Kidney (tissue), 14 donors: ENCODE measurements around the gene ATAD3A. TPM values are rescaled to one million over a fixed set of nuclear protein-coding genes. Genes with fewer than 3 reads are reported as not detected.
"Not testable (repeated sequence)": the region's sequence is repeated elsewhere in the genome, so short reads cannot be mapped to it uniquely, and the experiment has no call there.

Experiments
- DNase-seq, 5 donors: peaks; one replicate each; pipeline ENCODE4 v3.0.0-alpha.2; 2013 to 2020
- FAIRE-seq: peaks from 2 replicates; lab custom pipeline; 2012; peaks lifted over from hg19 to GRCh38; lab: Jason Lieb, UNC
- H3K27ac ChIP-seq, 2 donors: one replicate each; pipeline ENCODE4 v1.7.0; 2013; ENCODE audit warnings: low read depth in 2 of 2, low read length in 2 of 2, inconsistent platforms in 1 of 2
- H3K27me3 ChIP-seq: one replicate; pipeline ENCODE4 v1.7.1; 2013; ENCODE audit warnings: low read length, inconsistent platforms; ENCODE audit not compliant: control insufficient read depth, insufficient read depth
- H3K36me3 ChIP-seq, 3 donors: one replicate each; pipeline versions ENCODE4 v1.7.0 to v1.7.1; 2013; ENCODE audit warnings: low read length in 3 of 3, control low read depth in 1 of 3, inconsistent platforms in 1 of 3; ENCODE audit not compliant: insufficient read depth in 3 of 3, control insufficient read depth in 2 of 3
- H3K4me1 ChIP-seq, 3 donors: one replicate each; pipeline versions ENCODE4 v1.7.0 to v1.7.1; 2013; ENCODE audit warnings: low read length in 3 of 3, inconsistent platforms in 1 of 3, low read depth in 1 of 3; ENCODE audit not compliant: control insufficient read depth in 2 of 3, insufficient read depth in 2 of 3
- H3K4me3 ChIP-seq, 3 donors: one replicate each; pipeline versions ENCODE4 v1.7.0 to v1.8.1; 2013; ENCODE audit warnings: low read length in 3 of 3, control low read depth in 1 of 3, inconsistent platforms in 1 of 3
- H3K9ac ChIP-seq, 3 donors: one replicate each; pipeline versions ENCODE4 v1.7.0 to v1.7.1; 2013; ENCODE audit warnings: low read length in 3 of 3, control low read depth in 1 of 3, inconsistent platforms in 1 of 3
- H3K9me3 ChIP-seq, 3 donors: one replicate each; pipeline versions ENCODE4 v1.7.0 to v1.7.1; 2013; ENCODE audit warnings: low read length in 3 of 3, control low read depth in 1 of 3, inconsistent platforms in 1 of 3; ENCODE audit not compliant: control insufficient read depth in 2 of 3, insufficient read depth in 1 of 3
- CTCF ChIP-seq: IDR thresholded peaks from 3 replicates; pipeline ENCODE4 v1.5.1; 2012; ENCODE audit warnings: mild to moderate bottlenecking, moderate library complexity, borderline replicate concordance; ENCODE audit not compliant: insufficient read depth; ENCODE audit errors: extremely low read depth
- intact Hi-C: fragments of 100-400 bp; cut with DNase I; formaldehyde crosslinking; loops from one replicate; pipeline ENCODE4 v1.11.1; 2022
- polyA plus RNA-seq: library from polyadenylated mRNA; stranded (reverse); fragments of 350-450 nt; fragmentation: Illumina TruSeq; extraction: RNeasy Lipid Tissue Mini Kit (QIAGEN cat#74804); gene quantifications from one replicate; pipeline ENCODE4 v1.2.3, GENCODE V29; 2014; ENCODE audit warnings: low read depth, low replicate concordance; ENCODE audit not compliant: insufficient read depth
- total RNA-seq: library from RNA; stranded (reverse); fragmentation: NEBNext Ultra II Directional; extraction: Animal tissue kit (Norgen Biotek cat#: 25700); gene quantifications from one replicate; pipeline ENCODE4 v1.2.1, GENCODE V29; 2021
- donor health status: control.
- donor health status: control.
- donor health status: control.
- donor health status: control.
- donor health status: control.
- donor health status: DM: yes; HTN: yes; CAD: no.
- donor health status: Normal renal cell carcinoma (clear cell type).

The ATAD3A gene
- total and polyA plus RNA-seq, 2 donors from 2014 or later: 17.5 to 19.1 TPM

DNA sequence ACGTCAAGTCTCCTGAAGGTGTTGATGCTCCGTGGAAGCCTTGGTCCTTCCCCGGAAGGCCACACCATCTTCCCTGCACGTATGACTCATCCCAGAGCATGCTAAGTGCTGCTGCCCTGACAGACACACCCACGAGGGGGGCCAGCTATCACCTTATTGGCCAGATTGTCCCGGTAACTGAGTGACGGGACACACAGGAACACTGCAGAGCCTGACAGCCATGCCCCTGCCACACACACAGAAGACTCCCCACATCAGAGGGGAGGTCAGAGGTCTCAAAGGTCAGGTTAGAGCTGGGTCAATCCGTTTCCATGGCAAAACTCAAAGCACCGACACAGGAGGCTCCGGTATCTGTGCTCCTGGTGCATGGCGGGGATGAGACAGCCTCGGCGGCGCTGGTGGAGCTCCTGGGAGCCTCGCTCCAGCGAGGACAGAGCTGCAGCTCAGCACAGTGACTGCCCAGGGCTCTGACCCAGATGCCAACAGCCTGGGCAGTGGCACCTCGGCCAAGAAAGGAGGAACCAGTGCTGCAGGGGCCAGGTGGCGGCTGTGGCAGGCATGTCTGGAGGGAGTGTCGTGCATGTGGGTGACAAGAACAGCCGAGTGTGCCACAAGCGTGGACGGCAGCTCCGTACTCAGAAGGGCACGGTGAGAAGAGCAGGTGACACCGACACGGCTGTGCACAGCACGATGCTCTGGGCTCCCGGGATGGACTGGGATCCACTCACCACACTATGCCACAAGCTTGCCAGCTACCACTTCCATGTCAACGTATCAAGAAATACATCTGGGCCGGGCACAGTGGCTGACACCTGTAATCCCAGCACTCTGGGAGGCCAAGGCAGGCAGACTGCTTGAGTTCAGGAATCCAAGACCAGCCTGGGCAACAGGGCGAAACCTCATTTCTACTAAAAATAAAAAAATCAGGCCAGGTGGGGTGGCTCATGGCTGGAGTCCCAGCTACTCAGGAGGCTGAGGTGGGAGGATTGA lies 43.3 kb downstream of the ATAD3A start:
- Histone ChIP-seq H3K4me3 (no peak overlapping the region), H3K27me3 (no peaks in the 10 kb centered on the region), H3K4me1 (no peaks in the 10 kb centered on the region), H3K36me3 (no peaks in the 10 kb centered on the region), H3K9me3 (no peaks in the 10 kb centered on the region), H3K9ac (no peak overlapping the region), H3K27ac (no peak overlapping the region)
- DNase-seq (no peak), FAIRE-seq (no peak)
- TF ChIP-seq CTCF: no peak
- intact Hi-C loops: no loop called here

GRCh38 chr1:1556505-1556904 lies 44.5 kb downstream of the ATAD3A start:
- no peaks in the 10 kb centered on the region for H3K4me1 ChIP-seq
- no peak for FAIRE-seq
- no peaks in the 10 kb centered on the region for H3K9me3 ChIP-seq
- H3K27me3 ChIP-seq: no peaks in the 10 kb centered on the region
- intact Hi-C loops: no loop called here
- no peak overlapping the region for H3K9ac ChIP-seq
- TF ChIP-seq CTCF: no peak
- H3K36me3 ChIP-seq: no peaks in the 10 kb centered on the region
- H3K27ac ChIP-seq: no peak overlapping the region
- no peak for DNase-seq
- H3K4me3 ChIP-seq: no peak overlapping the region

DNA sequence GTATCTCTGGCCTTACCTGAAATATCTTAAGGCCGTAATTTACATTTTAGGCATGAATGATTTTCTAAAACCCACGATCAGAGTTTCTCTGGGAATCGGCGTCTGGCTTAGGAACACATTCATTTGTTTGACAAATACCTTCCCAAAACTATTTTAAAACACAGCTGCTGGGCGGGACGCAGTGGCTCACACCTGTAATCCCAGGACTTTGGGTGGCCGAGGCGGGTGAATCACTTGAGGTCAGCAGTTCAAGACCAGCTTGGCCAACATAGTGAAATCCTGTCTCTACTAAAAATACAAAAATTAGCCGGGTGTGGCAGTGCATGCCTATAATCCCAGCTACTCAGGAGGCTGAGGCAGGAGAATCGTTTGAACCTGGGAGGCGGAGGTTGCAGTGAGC lies 45.0 kb downstream of the ATAD3A start:
- H3K36me3 ChIP-seq, H3K4me1 ChIP-seq, H3K27ac ChIP-seq, DNase-seq, intact Hi-C loops, FAIRE-seq, H3K9me3 ChIP-seq, H3K27me3 ChIP-seq, H3K9ac ChIP-seq, H3K4me3 ChIP-seq: not testable (repeated sequence)

DNA sequence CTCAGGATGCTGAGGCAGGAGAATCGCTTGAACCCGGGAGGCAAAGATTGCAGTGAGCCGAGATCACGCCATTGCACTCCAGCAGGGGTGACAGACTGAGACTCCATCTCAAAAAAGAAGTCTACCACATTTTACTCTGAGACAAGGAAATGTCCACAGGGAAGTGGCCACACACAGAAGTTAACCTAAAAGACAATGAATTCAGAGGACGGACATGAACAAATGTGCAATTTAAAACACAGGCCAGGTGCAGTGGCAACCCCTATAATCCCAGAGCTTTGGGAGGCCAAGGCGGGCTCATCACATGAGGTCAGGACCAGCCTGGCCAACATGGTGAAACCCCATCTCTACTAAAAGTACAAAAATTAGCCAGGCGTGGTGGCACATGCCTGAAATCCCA lies 45.7 kb downstream of the ATAD3A start:
- H3K9ac ChIP-seq, H3K9me3 ChIP-seq, intact Hi-C loops, H3K4me1 ChIP-seq, H3K27me3 ChIP-seq, H3K36me3 ChIP-seq, DNase-seq, H3K4me3 ChIP-seq, FAIRE-seq, H3K27ac ChIP-seq: not testable (repeated sequence)
